ENCODE results near the gene ROCK2.

DNA sequence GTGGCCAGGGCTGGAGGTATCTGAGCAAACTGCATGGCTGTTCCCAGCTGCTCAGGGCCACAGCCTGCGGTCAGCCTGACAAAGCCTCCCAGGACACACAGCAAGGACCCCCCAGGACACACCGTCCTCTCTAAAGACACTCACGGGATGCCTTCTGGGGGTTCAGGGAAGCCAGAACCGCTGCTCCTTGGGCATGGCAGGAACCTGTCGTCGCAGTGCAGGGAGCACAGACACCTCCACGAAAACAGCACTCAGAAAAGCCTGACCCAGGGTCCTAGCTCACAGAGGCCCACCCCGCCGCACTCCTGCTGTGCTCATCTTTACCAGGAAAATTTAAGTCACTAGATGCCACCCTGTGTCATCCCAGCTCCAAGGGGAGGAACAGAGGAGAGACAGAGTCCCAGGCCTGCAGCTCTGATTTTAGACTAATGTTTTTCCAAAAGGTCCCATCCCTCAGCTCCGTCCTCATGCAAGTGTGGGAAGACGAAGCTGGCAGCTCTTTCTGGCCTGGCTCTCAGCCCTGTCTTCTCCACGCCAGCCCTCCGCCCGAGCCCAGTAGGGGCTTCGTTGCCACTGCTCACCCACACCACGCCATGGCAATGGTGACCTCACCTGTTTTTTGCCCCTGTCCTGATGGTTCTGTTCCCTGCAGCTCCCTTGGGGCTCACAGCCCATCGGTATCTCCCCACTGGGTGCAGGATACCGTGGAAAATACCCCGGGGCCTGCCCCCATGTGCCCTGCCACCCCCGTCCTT, 213.1 kb downstream of the ROCK2 start:
- TF ChIP-seq, protein P1, sequence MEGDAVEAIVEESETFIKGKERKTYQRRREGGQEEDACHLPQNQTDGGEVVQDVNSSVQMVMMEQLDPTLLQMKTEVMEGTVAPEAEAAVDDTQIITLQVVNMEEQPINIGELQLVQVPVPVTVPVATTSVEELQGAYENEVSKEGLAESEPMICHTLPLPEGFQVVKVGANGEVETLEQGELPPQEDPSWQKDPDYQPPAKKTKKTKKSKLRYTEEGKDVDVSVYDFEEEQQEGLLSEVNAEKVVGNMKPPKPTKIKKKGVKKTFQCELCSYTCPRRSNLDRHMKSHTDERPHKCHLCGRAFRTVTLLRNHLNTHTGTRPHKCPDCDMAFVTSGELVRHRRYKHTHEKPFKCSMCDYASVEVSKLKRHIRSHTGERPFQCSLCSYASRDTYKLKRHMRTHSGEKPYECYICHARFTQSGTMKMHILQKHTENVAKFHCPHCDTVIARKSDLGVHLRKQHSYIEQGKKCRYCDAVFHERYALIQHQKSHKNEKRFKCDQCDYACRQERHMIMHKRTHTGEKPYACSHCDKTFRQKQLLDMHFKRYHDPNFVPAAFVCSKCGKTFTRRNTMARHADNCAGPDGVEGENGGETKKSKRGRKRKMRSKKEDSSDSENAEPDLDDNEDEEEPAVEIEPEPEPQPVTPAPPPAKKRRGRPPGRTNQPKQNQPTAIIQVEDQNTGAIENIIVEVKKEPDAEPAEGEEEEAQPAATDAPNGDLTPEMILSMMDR (IDR thresholded peaks at IDR 0.05; ENCODE audit: poor library complexity): no peak
- no peak for TF ChIP-seq EZH2phosphoT487 (IDR thresholded peaks at IDR 0.05; ENCODE audit: low read depth, severe bottlenecking, unreplicated experiment)
